Activated effector memory CD4-positive, alpha-beta T cell treated with anti-CD3 and anti-CD28 coated beads, Interleukin-2, amount 50 U/mL, for 16 hours (primary cell): ENCODE measurements around the gene AMT.

Source experiments
- DNase-seq: peaks from one replicate; pipeline ENCODE4 v3.0.0-alpha.2; 2020

AMT gene

GRCh38 chr3:49387721-49388120, 34.6 kb downstream of the AMT start:
- DNase-seq = no peak

GRCh38 chr3:49386056-49386756, 36.1 kb downstream of the AMT start:
- no peak for DNase-seq

- DNase-seq = no peak
Observed at GRCh38 chr3:49385617-49386016, 36.7 kb downstream of the AMT start.

- DNase-seq = no peak
Observed at GRCh38 chr3:49383387-49383786, 38.9 kb downstream of the AMT start.

GRCh38 chr3:49378249-49378895, 43.9 kb downstream of the AMT start:
- no peak for DNase-seq

GRCh38 chr3:49377483-49377882, 44.8 kb downstream of the AMT start:
- peak; percentile 77 for DNase-seq

GRCh38 chr3:49371946-49372345, 50.3 kb downstream of the AMT start:
- no peak for DNase-seq

GRCh38 chr3:49370585-49371290, 51.5 kb downstream of the AMT start:
- no peak for DNase-seq
